Activated CD4-positive, alpha-beta memory T cell treated with anti-CD3 and anti-CD28 coated beads for 36 hours (primary cell): ENCODE data around the gene UPF2. TPM values are rescaled to one million over a fixed set of nuclear protein-coding genes. Genes with fewer than 3 reads are reported as not detected.
"Not testable (repeated sequence)": the region's sequence is repeated elsewhere in the genome, so short reads cannot be mapped to it uniquely, and the experiment has no call there.

ENCODE experiments used
- CTCF ChIA-PET: fragments of 350-600 bp; sonication (Branson Sonifier 250); formaldehyde crosslinking; loops from one replicate; lab custom pipeline; 2021; ENCODE audit warnings: antibody characterized with exemption, inconsistent platforms; lab: Charles Lee
- POLR2A ChIA-PET: fragments of 350-600 bp; sonication (Branson Sonifier 250); formaldehyde crosslinking; loops from one replicate; lab custom pipeline; 2021; ENCODE audit warnings: antibody characterized with exemption; lab: Charles Lee
- DNase-seq: peaks from one replicate; pipeline ENCODE4 v3.0.0-alpha.2; 2020
- H3K27ac Mint-ChIP-seq: one replicate; pipeline ENCODE4 v1.8.0; 2021; ENCODE audit warnings: mixed read lengths
- H3K27me3 Mint-ChIP-seq: one replicate; pipeline ENCODE4 v1.8.0; 2021; ENCODE audit warnings: mixed read lengths
- H3K36me3 Mint-ChIP-seq: one replicate; pipeline ENCODE4 v1.8.0; 2021; ENCODE audit warnings: mixed read lengths
- H3K4me1 Mint-ChIP-seq: one replicate; pipeline ENCODE4 v1.8.0; 2021; ENCODE audit warnings: low read depth, mixed read lengths
- H3K4me3 Mint-ChIP-seq: one replicate; pipeline ENCODE4 v1.8.0; 2021; ENCODE audit warnings: mild to moderate bottlenecking, mixed read lengths
- H3K9me3 Mint-ChIP-seq: one replicate; pipeline ENCODE4 v1.8.0; 2021; ENCODE audit warnings: mixed read lengths
- intact Hi-C: fragments of 100-400 bp; cut with micrococcal nuclease; formaldehyde crosslinking; loops from one replicate; pipeline ENCODE4 v1.15.1; 2023
- total RNA-seq, 2 experiments: library from RNA; stranded (reverse); gene quantifications; one replicate each; pipeline ENCODE4 v1.2.3, GENCODE V29; 2021

The UPF2 gene
- total RNA-seq, 2 experiments from 2014 or later: 29.5 to 32.0 TPM

GRCh38 chr10:11993834-11994468 is 48.7 kb downstream of the UPF2 start:
- intact Hi-C loops: no loop called here
- DNase-seq: no peak
- Mint-ChIP-seq H3K27ac (peak overlapping the region; percentile 66), H3K36me3 (peaks cover 40% of the 10 kb centered on the region), H3K4me3 (no peak overlapping the region), H3K27me3 (no peaks in the 10 kb centered on the region), H3K9me3 (no peaks in the 10 kb centered on the region), H3K4me1 (peaks cover 10% of the 10 kb centered on the region)
- ChIA-PET POLR2A (interaction anchor here (0.7 kb wide), 1 partner anchor 181 kb away, joined by 5 read pairs; no protein-coding TSS in a partner anchor), CTCF (interaction anchor here (0.7 to 1.0 kb wide), 3 partner anchors 8 to 635 kb away, joined by 3 to 4 read pairs (median 4); no protein-coding TSS in a partner anchor)

- no peak overlapping the region for H3K4me3 Mint-ChIP-seq
- no peak for DNase-seq
- H3K36me3 Mint-ChIP-seq: peaks cover 27% of the 10 kb centered on the region
- CTCF ChIA-PET: interaction anchor here (1.1 to 1.3 kb wide), 2 partner anchors 9 to 206 kb away, joined by 5 read pairs; no protein-coding TSS in a partner anchor
- peaks cover 7% of the 10 kb centered on the region for H3K4me1 Mint-ChIP-seq
- H3K27me3 Mint-ChIP-seq: no peaks in the 10 kb centered on the region
- H3K9me3 Mint-ChIP-seq: no peaks in the 10 kb centered on the region
- POLR2A ChIA-PET: no interaction called here
- intact Hi-C loops: no loop called here
- H3K27ac Mint-ChIP-seq: no peak overlapping the region
Observed at GRCh38 chr10:11988924-11989323, 53.7 kb downstream of the UPF2 start.

GRCh38 chr10:11986593-11987216 is 55.9 kb downstream of the UPF2 start:
- peaks cover 4% of the 10 kb centered on the region for H3K4me1 Mint-ChIP-seq
- ChIA-PET CTCF (interaction anchor here (0.6 to 2.8 kb wide), 26 partner anchors 7 to 234 kb away, joined by 3 to 18 read pairs (median 4); partner anchors contain the start of gene NUDT5), POLR2A (no interaction called here)
- intact Hi-C loops: loop anchor here (1.0 kb wide), 2 partner anchors 167 to 203 kb away; no protein-coding TSS in a partner anchor
- H3K36me3 Mint-ChIP-seq: peaks cover 22% of the 10 kb centered on the region
- H3K4me3 Mint-ChIP-seq: no peak overlapping the region
- DNase-seq: peak; percentile 81
- no peak overlapping the region for H3K27ac Mint-ChIP-seq
- H3K27me3 Mint-ChIP-seq: no peaks in the 10 kb centered on the region
- no peaks in the 10 kb centered on the region for H3K9me3 Mint-ChIP-seq

- Mint-ChIP-seq H3K9me3 (no peaks in the 10 kb centered on the region), H3K27me3 (no peaks in the 10 kb centered on the region), H3K27ac (no peak overlapping the region), H3K4me1 (peaks cover 4% of the 10 kb centered on the region), H3K36me3 (peaks cover 32% of the 10 kb centered on the region), H3K4me3 (no peak overlapping the region)
- ChIA-PET POLR2A (no interaction called here), CTCF (no interaction called here)
- intact Hi-C loops: no loop called here
- DNase-seq: no peak
Observed at GRCh38 chr10:11982253-11982652, 60.4 kb downstream of the UPF2 start.

- H3K4me3 Mint-ChIP-seq: no peak overlapping the region
- H3K9me3 Mint-ChIP-seq: peaks cover 5% of the 10 kb centered on the region
- ChIA-PET CTCF (interaction anchor here (1.6 kb wide), 1 partner anchor 10 kb away, joined by 12 read pairs; no protein-coding TSS in a partner anchor), POLR2A (no interaction called here)
- H3K27ac Mint-ChIP-seq: no peak overlapping the region
- no peak for DNase-seq
- H3K36me3 Mint-ChIP-seq: peaks cover 52% of the 10 kb centered on the region
- intact Hi-C loops: no loop called here
- H3K27me3 Mint-ChIP-seq: no peaks in the 10 kb centered on the region
- H3K4me1 Mint-ChIP-seq: no peaks in the 10 kb centered on the region
Observed at GRCh38 chr10:11975795-11976194, 66.8 kb downstream of the UPF2 start.

GRCh38 chr10:11972523-11972922 is 70.1 kb downstream of the UPF2 start:
- DNase-seq, H3K9me3 Mint-ChIP-seq, CTCF ChIA-PET, intact Hi-C loops, H3K27me3 Mint-ChIP-seq, H3K4me1 Mint-ChIP-seq, H3K27ac Mint-ChIP-seq, POLR2A ChIA-PET, H3K4me3 Mint-ChIP-seq: not testable (repeated sequence)
- H3K36me3 Mint-ChIP-seq: peaks cover 39% of the 10 kb centered on the region

GRCh38 chr10:11962176-11962575 is 80.4 kb downstream of the UPF2 start:
- Mint-ChIP-seq H3K36me3 (peaks cover 43% of the 10 kb centered on the region), H3K4me1 (no peaks in the 10 kb centered on the region), H3K4me3 (no peak overlapping the region), H3K9me3 (peaks cover 7% of the 10 kb centered on the region), H3K27ac (no peak overlapping the region), H3K27me3 (no peaks in the 10 kb centered on the region)
- ChIA-PET POLR2A (no interaction called here), CTCF (interaction anchor here (1.4 kb wide), 1 partner anchor 25 kb away, joined by 4 read pairs; no protein-coding TSS in a partner anchor)
- intact Hi-C loops: no loop called here
- no peak for DNase-seq

GRCh38 chr10:11961771-11962170 is 80.8 kb downstream of the UPF2 start:
- DNase-seq: no peak
- ChIA-PET CTCF (interaction anchor here (1.4 kb wide), 1 partner anchor 25 kb away, joined by 4 read pairs; no protein-coding TSS in a partner anchor), POLR2A (no interaction called here)
- Mint-ChIP-seq H3K36me3 (peaks cover 39% of the 10 kb centered on the region), H3K27ac (no peak overlapping the region), H3K4me1 (no peaks in the 10 kb centered on the region), H3K9me3 (peaks cover 5% of the 10 kb centered on the region), H3K27me3 (no peaks in the 10 kb centered on the region), H3K4me3 (no peak overlapping the region)
- intact Hi-C loops: no loop called here

- Mint-ChIP-seq H3K27ac (no peak overlapping the region), H3K4me1 (no peaks in the 10 kb centered on the region), H3K27me3 (no peaks in the 10 kb centered on the region), H3K9me3 (no peaks in the 10 kb centered on the region), H3K4me3 (no peak overlapping the region), H3K36me3 (peaks cover 40% of the 10 kb centered on the region)
- intact Hi-C loops: no loop called here
- CTCF ChIA-PET: no interaction called here
- no peak for DNase-seq
- POLR2A ChIA-PET: no interaction called here
Observed at GRCh38 chr10:11959966-11960365, 82.6 kb downstream of the UPF2 start.

- Mint-ChIP-seq H3K9me3 (no peaks in the 10 kb centered on the region), H3K4me1 (no peaks in the 10 kb centered on the region), H3K4me3 (no peak overlapping the region), H3K27me3 (no peaks in the 10 kb centered on the region), H3K27ac (no peak overlapping the region), H3K36me3 (peaks cover 35% of the 10 kb centered on the region)
- DNase-seq: no peak
- intact Hi-C loops: no loop called here
- ChIA-PET POLR2A (no interaction called here), CTCF (interaction anchor here (1.1 kb wide), 1 partner anchor 28 kb away, joined by 5 read pairs; no protein-coding TSS in a partner anchor)
Observed at GRCh38 chr10:11958956-11959355, 83.7 kb downstream of the UPF2 start.

GRCh38 chr10:11951695-11952094 is 90.9 kb downstream of the UPF2 start:
- Mint-ChIP-seq H3K36me3 (peaks cover 33% of the 10 kb centered on the region), H3K9me3 (no peaks in the 10 kb centered on the region), H3K27ac (no peak overlapping the region), H3K4me1 (peaks cover 4% of the 10 kb centered on the region), H3K4me3 (no peak overlapping the region), H3K27me3 (no peaks in the 10 kb centered on the region)
- DNase-seq: no peak
- intact Hi-C loops: no loop called here
- ChIA-PET CTCF (interaction anchor here (1.5 kb wide), 1 partner anchor 35 kb away, joined by 5 read pairs; no protein-coding TSS in a partner anchor), POLR2A (no interaction called here)

GRCh38 chr10:11950325-11951018 is 92.1 kb downstream of the UPF2 start:
- DNase-seq: no peak
- ChIA-PET POLR2A (no interaction called here), CTCF (no interaction called here)
- Mint-ChIP-seq H3K9me3 (no peaks in the 10 kb centered on the region), H3K36me3 (peaks cover 28% of the 10 kb centered on the region), H3K4me3 (no peak overlapping the region), H3K27me3 (no peaks in the 10 kb centered on the region), H3K4me1 (peaks cover 4% of the 10 kb centered on the region), H3K27ac (no peak overlapping the region)
- intact Hi-C loops: no loop called here
